Esophagus muscularis mucosa (tissue), 3 donors: ENCODE results near the gene ARHGAP15.

ENCODE experiments used
- POLR2A ChIP-seq: fragments of 450-650 bp; IDR thresholded peaks from one replicate; pipeline ENCODE4 v1.6.1; 2017; ENCODE audit warnings: antibody characterized with exemption, moderate library complexity, mild to moderate bottlenecking, low read depth
- POLR2AphosphoS5 ChIP-seq, 2 donors: sonication (generic); formaldehyde crosslinking; IDR thresholded peaks; one replicate each; pipeline ENCODE4 v1.6.1; 2017; ENCODE audit warnings: antibody characterized with exemption in 2 of 2
- TF ChIP-seq, protein P1 (sequence below), 3 experiments: fragments of 200-600 bp in 2 of 3; fragments of 450-650 bp in 1 of 3; sonication (generic) in 2 of 3; IDR thresholded peaks; one replicate each; pipeline ENCODE4 v1.5.1; 2017 to 2019; ENCODE audit warnings: antibody characterized with exemption in 3 of 3, mild to moderate bottlenecking in 2 of 3, moderate library complexity in 1 of 3

DNA sequence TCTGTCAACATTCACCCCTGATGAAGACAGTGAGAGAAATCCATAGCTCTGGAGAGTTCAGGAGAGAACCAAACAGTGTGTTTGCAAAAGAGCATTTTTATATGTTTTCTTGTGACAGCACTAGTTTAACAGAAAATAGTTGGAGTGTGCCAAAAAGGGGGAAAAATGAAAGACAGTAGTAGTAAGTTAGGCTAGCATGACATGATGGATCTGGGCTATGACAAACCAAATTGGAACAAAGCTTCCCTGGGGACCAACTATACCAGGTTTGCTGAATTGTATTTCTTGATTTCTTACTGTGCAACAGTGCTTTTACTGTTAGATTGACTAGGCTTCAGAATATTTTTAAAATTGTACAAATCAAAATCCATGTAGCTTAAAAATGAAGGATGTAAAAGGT is 159.8 kb downstream of the ARHGAP15 start:
- TF ChIP-seq POLR2A (no peak), POLR2AphosphoS5 (IDR thresholded peaks at IDR 0.05) (no peak)
- TF ChIP-seq, protein P1, sequence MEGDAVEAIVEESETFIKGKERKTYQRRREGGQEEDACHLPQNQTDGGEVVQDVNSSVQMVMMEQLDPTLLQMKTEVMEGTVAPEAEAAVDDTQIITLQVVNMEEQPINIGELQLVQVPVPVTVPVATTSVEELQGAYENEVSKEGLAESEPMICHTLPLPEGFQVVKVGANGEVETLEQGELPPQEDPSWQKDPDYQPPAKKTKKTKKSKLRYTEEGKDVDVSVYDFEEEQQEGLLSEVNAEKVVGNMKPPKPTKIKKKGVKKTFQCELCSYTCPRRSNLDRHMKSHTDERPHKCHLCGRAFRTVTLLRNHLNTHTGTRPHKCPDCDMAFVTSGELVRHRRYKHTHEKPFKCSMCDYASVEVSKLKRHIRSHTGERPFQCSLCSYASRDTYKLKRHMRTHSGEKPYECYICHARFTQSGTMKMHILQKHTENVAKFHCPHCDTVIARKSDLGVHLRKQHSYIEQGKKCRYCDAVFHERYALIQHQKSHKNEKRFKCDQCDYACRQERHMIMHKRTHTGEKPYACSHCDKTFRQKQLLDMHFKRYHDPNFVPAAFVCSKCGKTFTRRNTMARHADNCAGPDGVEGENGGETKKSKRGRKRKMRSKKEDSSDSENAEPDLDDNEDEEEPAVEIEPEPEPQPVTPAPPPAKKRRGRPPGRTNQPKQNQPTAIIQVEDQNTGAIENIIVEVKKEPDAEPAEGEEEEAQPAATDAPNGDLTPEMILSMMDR (IDR thresholded peaks at IDR 0.05): no peak
